HG02970 (cell line): ENCODE measurements around the gene SFTPA1.
A peak's percentile ranks its signal among the peaks of the same experiment; 100 is the strongest.
"Not testable (repeated sequence)": the region's sequence is repeated elsewhere in the genome, so short reads cannot be mapped to it uniquely, and the experiment has no call there.

Experiments used
- ATAC-seq: cut with Tn5 transposase; IDR thresholded peaks from one replicate; pipeline ENCODE4 v1.9.1; 2021; ENCODE audit warnings: mild to moderate bottlenecking, moderate library complexity, moderate number of reproducible peaks; ENCODE audit not compliant: unreplicated experiment, low FRiP score

SFTPA1 gene

DNA sequence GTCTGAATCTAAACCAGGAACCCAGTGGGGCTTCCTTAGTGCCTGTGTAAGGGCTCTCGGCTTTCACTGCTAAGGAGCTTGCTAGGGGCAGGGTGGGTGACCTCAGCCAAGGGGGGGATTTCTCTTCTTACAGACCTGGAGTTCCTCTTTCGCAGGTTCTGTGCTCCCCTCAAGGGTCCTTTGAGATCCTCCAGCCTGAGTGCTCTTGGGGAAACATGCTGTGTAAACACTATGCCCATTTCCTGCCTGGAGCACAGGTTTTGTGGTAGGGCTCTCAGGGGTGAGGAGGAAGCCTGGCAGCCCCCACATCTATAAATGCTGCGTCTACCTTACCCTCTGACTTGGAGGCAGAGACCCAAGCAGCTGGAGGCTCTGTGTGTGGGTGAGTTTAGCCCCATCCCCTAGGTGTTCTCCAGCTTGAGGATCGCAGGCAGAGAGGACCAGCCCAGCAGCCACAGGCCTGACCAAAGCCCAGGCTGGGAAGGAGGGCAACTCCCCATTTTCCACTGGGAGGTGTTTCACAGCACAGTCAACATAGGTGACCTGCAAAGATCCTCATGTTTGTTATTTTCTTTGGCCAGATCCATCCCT, at the start of gene SFTPA1:
TSS of gene SFTPA1 (plus strand) at position 339 of the 591 bp plus-strand sequence. CDS start 887 bp downstream, outside the sequence.
- no peak for ATAC-seq

DNA sequence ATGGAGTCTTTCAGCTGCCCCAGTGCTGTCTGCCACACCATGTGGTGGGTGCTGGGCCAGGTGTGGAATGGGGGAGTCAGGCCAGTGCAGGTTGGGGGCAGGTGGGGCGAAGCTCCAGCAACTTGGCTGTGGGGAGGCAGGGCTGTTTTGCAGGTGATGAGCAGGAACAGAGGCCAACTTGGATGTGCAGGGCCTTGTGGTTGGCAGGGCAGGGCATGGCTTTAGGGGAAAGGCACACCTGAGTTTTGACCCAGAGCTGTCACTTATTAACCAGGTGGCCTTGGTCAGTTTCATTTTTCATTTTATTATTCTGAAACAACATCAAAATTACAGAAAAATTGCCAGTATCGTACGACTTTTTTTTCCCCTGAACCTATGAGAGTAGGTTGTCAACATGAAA, 49.5 kb upstream of the SFTPA1 start:
- ATAC-seq = no peak

DNA sequence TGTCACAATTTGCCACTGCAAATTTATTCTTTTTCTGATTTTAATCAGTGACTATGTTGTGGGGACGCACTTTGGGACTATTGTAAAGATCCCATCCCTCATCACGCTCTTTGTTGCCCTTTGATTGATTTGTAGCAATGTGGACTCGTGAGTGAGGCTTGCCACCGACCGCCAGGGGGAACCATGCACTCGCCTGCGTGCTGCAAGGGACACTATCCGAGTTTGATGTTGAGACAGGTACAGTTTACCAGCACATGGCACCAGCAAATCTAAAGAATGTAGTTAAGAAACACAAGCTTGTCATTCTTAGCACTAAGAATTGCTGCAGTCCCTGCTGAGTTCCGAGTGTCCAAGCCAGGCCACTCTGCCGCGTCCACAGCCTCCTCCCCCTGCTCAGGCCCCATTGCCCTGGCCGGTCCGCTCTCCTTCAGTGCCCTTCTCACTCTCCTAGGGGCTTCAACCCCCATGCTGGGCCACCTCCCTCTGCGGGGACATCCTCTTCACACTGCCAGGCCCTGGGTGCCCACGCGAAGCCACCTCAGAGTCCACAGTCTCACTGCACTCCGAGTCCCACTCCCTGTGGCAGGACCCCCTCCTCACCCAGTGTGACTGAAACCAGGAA, 48.5 kb upstream of the SFTPA1 start:
- peak; percentile 55 for ATAC-seq

DNA sequence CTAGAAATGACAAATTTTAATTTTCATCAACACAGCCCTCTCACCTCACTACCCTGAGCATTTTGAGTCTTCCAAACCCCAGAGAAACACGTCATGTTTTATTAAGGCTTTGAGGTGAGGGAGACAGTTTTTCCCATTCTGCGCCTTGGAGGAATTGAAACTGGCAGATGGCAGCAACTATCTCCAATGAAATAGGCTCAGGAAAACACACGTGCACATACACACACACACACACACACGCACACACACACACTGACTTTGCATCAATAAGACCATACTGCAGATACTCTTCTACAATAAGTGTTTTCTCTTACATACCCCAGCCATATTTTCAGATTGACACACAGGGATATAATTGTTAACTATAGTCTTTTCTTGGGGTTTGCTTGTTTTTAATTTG, 47.3 kb upstream of the SFTPA1 start:
- ATAC-seq = no peak

DNA sequence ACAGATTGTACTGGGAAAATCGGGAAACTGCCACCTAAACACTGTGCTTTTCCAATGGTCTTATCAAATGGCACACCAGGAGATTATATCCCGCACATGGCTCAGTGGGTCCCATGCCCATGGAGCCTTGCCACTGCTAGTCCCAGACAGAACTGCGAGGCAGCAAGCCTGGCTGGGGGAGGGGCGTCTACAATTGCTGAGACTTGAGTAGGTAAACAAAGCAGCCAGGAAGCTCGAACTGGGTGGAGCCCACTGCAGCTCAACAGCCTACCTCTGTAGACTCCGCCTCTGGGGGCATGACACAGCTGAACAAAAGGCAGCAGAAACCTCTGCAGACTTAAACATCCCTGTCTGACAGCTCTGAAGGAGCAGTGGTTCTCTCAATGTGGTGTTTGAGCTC, 40.1 kb upstream of the SFTPA1 start:
- ATAC-seq = not testable (repeated sequence)

DNA sequence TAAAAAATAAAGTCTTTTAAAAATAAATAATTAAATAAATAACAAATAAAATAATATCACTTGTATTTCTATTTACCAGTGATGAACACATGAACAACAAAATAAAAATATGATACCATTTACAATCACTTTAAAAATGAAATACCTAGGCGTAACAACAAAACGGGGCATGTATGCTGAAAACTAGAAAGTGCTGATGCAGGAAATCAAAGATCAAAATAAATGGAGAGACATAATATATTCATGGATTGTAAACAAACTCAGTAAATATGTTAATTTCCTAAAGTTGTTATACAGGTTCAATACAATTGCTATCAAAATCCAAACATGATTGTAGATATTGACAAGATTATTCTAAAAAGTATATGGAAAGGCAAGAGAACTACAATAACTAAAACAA, 31.4 kb upstream of the SFTPA1 start:
- no peak for ATAC-seq

DNA sequence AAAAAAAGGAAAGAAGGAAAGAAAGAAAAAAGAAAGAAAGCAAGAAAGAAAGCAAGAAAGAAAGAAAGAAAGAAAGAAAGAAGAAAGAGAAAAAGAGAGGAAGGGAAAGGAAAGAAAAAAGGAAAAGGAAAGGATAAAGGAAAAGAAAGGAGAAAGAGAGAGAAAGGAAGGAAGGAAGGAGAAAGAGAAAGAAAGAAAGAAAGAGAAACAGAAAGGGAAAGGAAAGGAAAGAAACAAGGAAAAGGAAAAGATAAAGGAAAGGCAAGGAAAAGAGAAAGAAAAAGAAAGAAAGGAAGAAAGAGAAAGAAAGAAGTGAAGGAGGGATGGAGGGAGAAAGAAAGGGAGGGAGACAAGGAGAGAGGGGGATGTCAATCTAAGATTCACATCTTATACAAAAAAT, 29.7 kb upstream of the SFTPA1 start:
- no peak for ATAC-seq

DNA sequence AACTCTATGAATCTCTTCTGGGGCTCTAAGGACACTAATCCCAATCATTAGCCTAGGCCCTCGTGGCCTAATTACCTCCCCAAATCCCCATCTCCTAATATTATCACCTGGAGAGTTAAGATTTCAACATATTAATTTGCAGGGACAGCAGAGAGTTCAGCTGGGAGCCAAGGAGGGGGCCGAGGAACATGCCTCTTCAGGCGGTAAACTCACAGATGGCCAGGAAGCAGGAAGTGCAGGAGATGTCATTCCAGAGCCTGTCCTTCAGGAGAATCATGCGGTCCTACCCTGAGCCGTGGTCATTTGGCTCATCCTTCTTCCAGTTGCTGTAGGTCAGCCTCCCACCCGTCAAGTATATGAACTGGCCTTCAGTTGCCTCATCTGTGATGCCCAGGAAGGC, 28.6 kb upstream of the SFTPA1 start:
- ATAC-seq = no peak

DNA sequence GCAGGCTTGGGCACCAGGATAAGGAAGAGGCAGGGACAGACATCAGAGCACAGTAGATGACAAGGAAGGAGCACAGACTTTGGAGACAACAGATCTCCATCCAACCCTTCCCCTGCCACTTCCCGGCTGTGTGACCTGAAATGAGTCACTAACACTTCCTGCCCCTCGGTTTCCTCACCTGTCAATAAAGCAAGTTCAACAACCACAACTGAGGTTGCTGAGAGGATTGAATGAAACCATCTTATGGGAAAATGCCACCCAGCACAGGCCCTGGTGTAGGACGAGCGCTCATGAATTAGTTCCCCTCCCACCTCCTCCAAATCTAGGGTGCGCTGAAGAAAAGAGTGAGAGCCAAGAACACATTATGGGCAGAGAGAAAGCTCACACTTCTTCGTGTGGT, 27.8 kb upstream of the SFTPA1 start:
- ATAC-seq = not testable (repeated sequence)

DNA sequence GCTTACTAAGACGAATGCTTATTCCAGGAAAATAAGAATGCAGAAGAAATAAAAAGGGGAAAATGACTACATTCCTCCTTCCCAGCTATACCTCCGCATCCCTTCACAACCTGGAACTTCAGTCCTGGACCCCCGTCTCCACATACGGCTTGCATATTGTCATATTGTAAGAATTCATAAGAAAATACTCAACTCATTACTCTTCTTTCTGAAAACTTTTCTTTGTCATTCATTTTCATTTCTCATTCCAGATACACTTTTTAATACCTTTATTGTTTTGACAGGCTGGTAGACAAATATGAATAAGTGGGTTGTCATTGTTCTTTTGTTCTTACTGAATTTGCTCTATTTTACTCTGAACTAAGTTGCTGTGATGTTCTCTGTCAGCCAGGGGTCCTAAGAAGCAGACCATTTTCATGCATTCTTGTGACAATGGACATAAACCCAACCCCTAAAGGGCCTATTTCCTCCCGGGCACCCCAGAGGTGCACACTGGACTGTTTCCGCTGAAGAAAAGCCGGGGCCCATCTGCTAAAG, 27.2 kb upstream of the SFTPA1 start:
- no peak for ATAC-seq

DNA sequence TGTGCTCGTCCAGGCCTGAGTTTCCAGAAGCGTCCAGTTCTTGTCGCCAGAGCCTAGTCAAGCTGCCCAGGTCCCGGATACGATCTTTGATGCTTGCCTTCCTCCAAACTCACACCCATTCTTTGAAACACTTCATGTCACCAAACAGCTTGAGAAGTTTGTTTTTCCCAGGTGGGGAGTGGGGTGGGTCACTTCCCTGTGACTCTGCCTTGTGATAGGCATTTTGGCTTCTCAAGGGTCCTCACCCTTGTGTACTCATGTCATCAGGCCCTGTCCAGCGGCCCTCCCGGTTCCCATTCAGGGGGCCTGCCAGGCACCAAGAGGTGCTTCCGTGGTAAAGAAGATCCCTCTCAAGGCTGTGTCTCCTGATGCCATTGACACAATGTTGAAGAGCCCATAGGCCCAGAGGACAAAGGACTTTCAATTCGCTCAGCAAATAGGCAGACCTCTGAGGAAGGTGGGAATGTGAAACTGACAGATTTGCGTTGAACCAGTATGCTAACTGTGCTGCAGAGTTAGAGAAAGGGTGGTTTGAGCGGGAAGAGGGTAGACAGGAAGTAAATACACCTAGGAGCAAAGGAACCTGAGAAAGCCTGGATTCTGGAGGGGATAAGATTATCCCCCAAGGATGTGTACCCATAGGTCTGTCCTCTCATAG, 24.7 kb upstream of the SFTPA1 start:
- ATAC-seq = no peak

DNA sequence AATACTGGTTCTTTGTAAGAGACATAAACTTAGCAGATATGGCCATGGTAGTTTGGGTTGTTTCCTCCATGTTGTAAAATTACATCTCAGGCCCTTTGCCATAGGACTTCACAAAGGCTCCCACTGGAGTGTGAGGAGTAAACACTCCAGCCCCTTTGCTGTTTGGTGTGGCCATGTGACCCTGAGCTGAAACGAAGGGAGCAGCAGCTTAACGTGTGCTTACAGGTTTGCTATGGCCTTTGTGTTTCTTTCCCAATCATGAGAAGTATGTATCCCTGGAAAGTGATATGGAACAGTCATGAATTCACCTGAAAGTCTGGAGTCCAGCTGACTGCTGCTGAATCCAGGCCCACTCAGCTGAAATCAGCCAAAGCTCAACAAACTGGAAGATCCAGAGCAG, 23.8 kb upstream of the SFTPA1 start:
- ATAC-seq = no peak

DNA sequence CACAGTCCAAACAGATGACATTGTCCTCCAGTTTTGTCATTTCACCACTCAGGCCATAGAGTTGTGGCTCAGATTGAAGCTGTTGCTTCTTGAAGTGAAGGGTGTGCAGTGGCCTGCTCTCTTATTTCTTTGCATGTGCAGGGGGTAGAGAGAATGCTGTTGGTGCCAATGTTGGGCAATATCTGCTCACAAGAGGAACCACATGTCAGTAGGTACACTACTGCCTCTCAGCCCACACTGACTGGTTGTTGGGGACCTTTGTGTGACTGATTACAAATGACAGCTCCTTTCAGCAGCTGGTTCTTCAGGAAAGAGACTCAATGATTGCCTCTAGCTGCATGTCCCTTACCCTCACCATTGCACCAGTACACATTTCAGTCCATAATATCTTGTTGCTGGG, 21.9 kb upstream of the SFTPA1 start:
- no peak for ATAC-seq

DNA sequence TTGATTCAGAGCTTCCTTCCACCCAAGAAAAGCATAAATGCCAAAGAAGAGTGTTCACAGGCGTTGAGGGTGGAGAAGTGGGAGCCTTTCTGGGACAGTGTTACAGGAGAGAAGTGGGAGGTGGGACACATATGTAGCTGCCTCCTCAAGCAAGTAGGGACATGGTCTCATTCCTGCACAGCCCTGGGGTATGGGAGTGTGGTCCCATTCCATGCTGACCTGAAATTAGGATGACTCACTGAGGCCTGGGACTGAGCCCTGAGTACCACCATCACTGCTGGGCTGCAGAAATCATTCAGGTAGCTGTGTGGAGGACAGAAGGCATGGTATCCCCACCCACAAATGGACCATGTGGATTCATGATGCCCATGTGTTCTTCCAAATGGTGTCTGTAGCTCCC, 17.4 kb upstream of the SFTPA1 start:
- no peak for ATAC-seq

DNA sequence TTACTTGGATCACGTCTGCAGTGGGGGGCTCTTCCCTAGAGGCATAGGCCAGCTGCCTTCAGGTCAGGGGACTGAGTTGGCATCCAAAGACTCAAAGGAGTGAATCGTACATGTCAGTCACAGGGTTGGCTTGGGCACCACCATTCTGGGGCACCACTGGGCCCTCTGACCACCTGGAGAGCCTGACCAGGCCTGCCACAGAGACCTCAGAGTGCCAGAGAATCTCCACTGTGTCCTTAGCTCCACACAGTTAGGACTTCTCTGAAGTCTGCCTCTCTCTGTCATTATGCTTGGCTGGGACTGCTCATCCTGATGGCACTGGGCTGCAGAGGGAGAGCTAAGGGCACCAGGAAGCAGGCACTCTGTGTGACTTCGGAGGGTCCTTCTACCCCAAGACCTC, 16.2 kb upstream of the SFTPA1 start:
- ATAC-seq = not testable (repeated sequence)

DNA sequence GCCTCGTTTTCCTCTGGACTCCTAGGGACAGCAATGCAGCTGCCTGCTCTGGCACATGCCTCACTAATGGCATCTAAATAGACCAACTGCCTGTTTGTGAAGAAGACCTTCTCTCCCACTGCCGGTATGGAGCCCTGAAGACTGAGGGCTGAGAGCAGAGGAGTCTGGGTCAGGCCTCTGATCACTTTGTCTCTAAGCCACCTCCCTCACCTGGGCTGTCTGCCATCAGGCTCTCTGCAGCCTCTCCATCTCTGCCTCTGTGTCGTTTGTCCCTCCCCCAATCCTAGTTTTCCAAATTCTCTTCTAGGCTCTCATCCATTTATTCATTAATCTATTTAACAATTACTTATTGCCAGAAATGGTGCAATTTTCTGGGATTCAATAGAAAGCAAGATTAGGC, 15.2 kb upstream of the SFTPA1 start:
- no peak for ATAC-seq

DNA sequence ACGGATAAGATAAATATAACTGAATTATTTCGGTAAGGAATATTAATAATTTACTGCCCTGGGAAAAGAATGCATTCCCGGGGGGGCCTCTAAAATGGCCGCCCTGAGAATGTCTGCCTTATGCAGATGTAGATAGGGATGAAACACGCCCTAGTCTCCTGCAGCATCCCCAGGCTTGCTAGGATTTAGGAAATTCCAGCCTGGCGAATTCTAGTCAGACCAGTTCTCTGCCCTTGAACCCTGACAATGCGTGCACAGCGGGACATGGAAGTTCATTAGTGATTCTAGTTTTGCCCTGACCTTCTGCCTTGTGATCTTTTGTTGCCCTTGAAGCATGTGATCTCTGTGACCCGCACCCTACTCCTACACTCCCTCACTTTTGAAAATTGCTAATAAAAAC, 11.1 kb upstream of the SFTPA1 start:
- ATAC-seq = not testable (repeated sequence)

DNA sequence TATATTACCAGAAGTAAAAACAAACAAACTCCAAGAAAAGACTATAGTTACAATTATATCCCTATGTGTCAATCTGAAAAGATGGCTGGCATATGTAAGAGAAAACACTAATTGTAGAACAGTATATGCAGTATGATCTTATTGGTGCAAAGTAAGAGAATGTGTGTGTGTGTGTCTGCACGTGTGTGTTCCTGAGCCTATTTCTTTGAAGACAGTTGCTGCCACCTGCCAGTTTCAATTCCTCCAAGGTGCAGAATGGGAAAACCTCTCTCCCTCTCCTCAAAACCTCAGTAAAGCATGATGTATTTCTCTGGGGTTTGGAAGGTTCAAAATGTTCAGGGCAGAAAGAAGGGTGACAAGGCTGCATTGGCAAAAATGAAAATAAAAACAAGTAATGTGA, 8.8 kb upstream of the SFTPA1 start:
- ATAC-seq = no peak

DNA sequence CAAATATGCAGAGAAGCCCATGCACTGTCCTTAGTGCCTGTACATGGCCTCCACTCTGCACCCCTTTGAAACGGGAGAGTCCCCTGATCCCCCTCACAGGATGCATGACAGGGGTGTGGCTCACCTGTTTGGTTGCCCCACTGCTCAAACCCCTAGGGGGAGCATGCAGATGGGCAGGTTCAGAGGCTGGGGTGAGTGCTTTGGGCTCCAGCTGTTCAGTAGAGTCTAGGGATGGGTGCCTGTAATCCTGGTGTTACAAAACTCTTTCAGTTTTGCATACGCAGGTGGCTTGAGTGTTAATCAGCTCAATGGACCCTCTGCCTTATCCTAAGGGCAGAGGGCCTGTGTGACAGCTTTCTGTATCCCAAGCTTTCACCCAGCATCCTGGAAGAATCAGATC, 7.8 kb upstream of the SFTPA1 start:
- ATAC-seq = no peak

DNA sequence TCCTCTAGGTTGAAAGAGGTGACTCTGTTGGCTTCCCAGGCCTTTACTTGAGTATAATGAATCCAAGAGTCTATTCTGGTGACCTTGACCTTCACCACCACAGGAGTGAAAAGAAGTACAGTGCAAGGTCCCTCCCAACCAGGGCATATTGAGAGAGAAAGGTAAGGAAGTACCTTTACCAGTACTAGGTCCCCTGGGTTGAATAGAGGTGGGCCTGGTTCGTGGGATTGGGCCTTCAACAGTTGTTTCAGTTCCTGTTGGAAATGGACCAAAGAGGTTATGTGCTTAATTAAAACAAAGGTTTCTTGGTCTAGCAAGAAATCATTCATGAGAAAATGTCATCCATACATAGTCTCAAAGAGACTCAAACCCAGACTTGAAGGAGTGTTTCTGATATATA, 6.4 kb upstream of the SFTPA1 start:
- ATAC-seq = no peak

DNA sequence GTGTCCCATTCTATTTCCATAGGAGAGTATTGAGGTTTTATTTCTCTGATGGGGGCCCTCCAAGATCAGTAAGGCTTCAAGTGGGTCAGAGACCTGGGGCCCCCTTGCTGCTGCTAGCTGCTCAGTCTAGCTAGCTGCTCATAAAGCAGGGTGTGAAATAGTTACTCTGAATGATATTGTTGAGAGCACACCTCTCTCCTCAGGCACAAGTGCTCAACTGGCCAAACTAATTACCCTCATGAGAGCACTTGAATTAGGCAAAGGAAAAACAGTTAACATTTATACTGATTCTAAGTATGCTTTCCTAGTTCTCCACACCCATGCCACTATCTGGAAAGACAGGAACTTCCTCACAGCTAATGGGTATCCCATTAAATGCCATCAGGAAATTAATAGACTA, 5.4 kb upstream of the SFTPA1 start:
- no peak for ATAC-seq
